ENCODE measurements around the gene NDUFB3.

GRCh38 chr2:201090574-201090973 lies 18.8 kb downstream of the NDUFB3 start:
- TF ChIP-seq CTCF (IDR thresholded peaks at IDR 0.05) (no peak), POLR2A (IDR thresholded peaks at IDR 0.05) (no peak)

Data from ovary (tissue), 3 donors.